Measurements from ENCODE around the gene RC3H1. TPM values are rescaled to one million over a fixed set of nuclear protein-coding genes. Genes with fewer than 3 reads are reported as not detected.

RC3H1 gene
- total and polyA plus RNA-seq, 2 of the 13 experiments (the other 11 are each of a cell fraction or from before 2014, with no cell fraction given) = 11.2 to 19.6 TPM

DNA sequence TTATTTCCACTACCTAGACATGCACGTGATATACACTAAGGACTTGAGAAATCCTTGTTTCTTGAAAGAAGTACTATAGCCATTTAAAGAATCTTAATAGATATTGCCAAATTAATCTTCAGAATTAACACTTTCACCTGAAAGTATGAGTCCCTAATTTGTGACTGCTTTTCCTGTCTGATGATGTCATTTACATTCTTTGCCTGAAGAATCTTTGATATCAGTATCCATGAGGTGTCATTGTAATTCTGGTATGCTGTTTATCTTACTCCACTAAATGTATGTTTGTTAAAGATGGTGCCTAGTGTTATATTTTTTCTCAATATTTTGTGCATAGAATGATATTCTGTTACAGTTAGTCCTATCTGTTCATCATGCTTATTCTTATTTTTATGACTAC, 48.5 kb upstream of the RC3H1 start:
- Histone ChIP-seq H3K79me2 (ENCODE audit: insufficient read depth, low read length) (no peaks in the 10 kb centered on the region), H3K4me3 (replicated peaks in 1 of 3; ENCODE audit: insufficient read depth in 1 of 3, low read depth in 2 of 3, low read length in 3 of 3) (no peak overlapping the region), H3K9me3 (ENCODE audit: low read length) (no peaks in the 10 kb centered on the region), H3K27me3 (ENCODE audit: control insufficient read depth in 1 of 2, insufficient read depth in 2 of 2, low read length in 2 of 2) (no peaks in the 10 kb centered on the region), H2AFZ (ENCODE audit: low read length) (no peak overlapping the region), H3K9ac (ENCODE audit: insufficient read depth, low read depth, low read length) (no peak overlapping the region), H4K20me1 (ENCODE audit: insufficient read depth, low read length) (no peaks in the 10 kb centered on the region), H3K4me1 (ENCODE audit: insufficient read depth, low read length) (no peaks in the 10 kb centered on the region), H3K4me2 (ENCODE audit: low read depth, low read length) (no peak overlapping the region), H3K27ac (ENCODE audit: extremely low read length, insufficient read depth, low read length) (no peak overlapping the region), H3K36me3 (replicated peaks in 1 of 2; ENCODE audit: control insufficient read depth in 1 of 2, insufficient read depth in 2 of 2, low read length in 2 of 2) (no peaks in the 10 kb centered on the region)
- POLR2A ChIA-PET = no interaction called here
- CTCF ChIA-PET (ENCODE audit: low intra/inter-chr PET ratio, low total read pairs) = no interaction called here
- in situ Hi-C loops (cut with HindIII; ENCODE audit: extremely low pct_ligation_motif_present, low pct_unique_long_range_greater_than_20kb) = loop anchor here (10.0 kb wide), 1 partner anchor 206 kb away; the partner anchor contains the start of genes GAS5 and ZBTB37
- BruUV-seq (replicated peaks) = no TSS peak
- no peak for ATAC-seq
- intact Hi-C loops (cut with micrococcal nuclease; ENCODE audit: unreplicated experiment) = loop anchor here (10.0 kb wide), 1 partner anchor 96 kb away; no protein-coding TSS in a partner anchor
- FAIRE-seq = no peak
- 53% methylated on average over 1 of the region's 1 CpG for WGBS (ENCODE audit: low lambda C conversion rate)
- TF ChIP-seq ARID2 (CRISPR knock-in tag; IDR thresholded peaks at IDR 0.05; ENCODE audit: borderline replicate concordance) (no peak), ATF7 (IDR thresholded peaks at IDR 0.05) (peak; percentile 86), ATF7 (CRISPR knock-in tag; IDR thresholded peaks at IDR 0.05) (no peak)
- no peak for DNase-seq (ENCODE audit: low spot score)

DNA sequence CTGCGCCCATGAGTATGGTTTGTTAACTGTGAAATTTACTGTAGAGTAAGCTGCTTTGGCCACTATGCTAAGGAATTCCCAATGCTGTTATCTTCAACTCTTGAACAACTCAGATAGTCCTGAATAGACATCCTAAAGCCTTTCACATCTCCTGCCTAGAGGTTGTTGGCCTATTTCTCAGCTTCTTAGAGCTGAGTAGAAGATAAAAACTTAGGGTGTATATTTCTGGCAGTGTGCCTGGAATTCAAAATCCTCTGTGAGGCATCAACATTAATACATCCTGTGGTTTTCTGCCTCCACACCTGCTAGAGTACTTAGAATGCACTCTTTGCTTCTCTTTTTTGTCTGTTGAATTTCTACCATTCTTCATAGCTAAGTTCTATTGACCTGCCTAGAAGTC, 45.8 kb upstream of the RC3H1 start:
- BruUV-seq (replicated peaks) = no TSS peak
- H3K4me1 ChIP-seq (ENCODE audit: insufficient read depth, low read length) = no peaks in the 10 kb centered on the region
- H2AFZ ChIP-seq (ENCODE audit: low read length) = no peak overlapping the region
- H3K9me3 ChIP-seq (ENCODE audit: low read length) = no peaks in the 10 kb centered on the region
- H3K4me2 ChIP-seq (ENCODE audit: low read depth, low read length) = no peak overlapping the region
- no peaks in the 10 kb centered on the region for H3K36me3 ChIP-seq (replicated peaks in 1 of 2; ENCODE audit: control insufficient read depth in 1 of 2, insufficient read depth in 2 of 2, low read length in 2 of 2)
- no peak for FAIRE-seq
- no peaks in the 10 kb centered on the region for H3K79me2 ChIP-seq (ENCODE audit: insufficient read depth, low read length)
- TF ChIP-seq BHLHE40 (IDR thresholded peaks at IDR 0.05; ENCODE audit: low read length) = no peak
- no peak for TF ChIP-seq POLR2A (IDR thresholded peaks at IDR 0.05; ENCODE audit: insufficient read depth in 1 of 2, low read depth in 2 of 2, low read length in 2 of 2)
- TF ChIP-seq MATR3 (CRISPR knock-in tag; IDR thresholded peaks at IDR 0.05) = no peak
- no peak for TF ChIP-seq ZNF652 (CRISPR knock-in tag; IDR thresholded peaks at IDR 0.05; ENCODE audit: borderline replicate concordance, low read depth)
- no peak for TF ChIP-seq ZNF225 (CRISPR knock-in tag; IDR thresholded peaks at IDR 0.05)
- no peak for TF ChIP-seq CREB1 (IDR thresholded peaks at IDR 0.05)
- TF ChIP-seq CREB1 (CRISPR knock-in tag; IDR thresholded peaks at IDR 0.05) = no peak
- no peak for TF ChIP-seq SIX4 (CRISPR knock-in tag; IDR thresholded peaks at IDR 0.05)
- TF ChIP-seq, protein P1, sequence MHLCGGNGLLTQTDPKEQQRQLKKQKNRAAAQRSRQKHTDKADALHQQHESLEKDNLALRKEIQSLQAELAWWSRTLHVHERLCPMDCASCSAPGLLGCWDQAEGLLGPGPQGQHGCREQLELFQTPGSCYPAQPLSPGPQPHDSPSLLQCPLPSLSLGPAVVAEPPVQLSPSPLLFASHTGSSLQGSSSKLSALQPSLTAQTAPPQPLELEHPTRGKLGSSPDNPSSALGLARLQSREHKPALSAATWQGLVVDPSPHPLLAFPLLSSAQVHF (CRISPR knock-in tag; IDR thresholded peaks at IDR 0.05) = no peak
- no peak for TF ChIP-seq NBN (conservative IDR thresholded peaks at IDR 0.05)
- no peak for TF ChIP-seq CCAR2 (optimal IDR thresholded peaks at IDR 0.05; ENCODE audit: low read depth, low read length)
- TF ChIP-seq PCBP2 (optimal IDR thresholded peaks at IDR 0.05; ENCODE audit: low read depth, low read length, poor library complexity, severe bottlenecking) = no peak
- TF ChIP-seq ZNF83 (CRISPR knock-in tag; IDR thresholded peaks at IDR 0.05; ENCODE audit: borderline replicate concordance) = no peak
- TF ChIP-seq SMARCE1 (IDR thresholded peaks at IDR 0.05; ENCODE audit: borderline replicate concordance) = no peak
- TF ChIP-seq, protein P2, sequence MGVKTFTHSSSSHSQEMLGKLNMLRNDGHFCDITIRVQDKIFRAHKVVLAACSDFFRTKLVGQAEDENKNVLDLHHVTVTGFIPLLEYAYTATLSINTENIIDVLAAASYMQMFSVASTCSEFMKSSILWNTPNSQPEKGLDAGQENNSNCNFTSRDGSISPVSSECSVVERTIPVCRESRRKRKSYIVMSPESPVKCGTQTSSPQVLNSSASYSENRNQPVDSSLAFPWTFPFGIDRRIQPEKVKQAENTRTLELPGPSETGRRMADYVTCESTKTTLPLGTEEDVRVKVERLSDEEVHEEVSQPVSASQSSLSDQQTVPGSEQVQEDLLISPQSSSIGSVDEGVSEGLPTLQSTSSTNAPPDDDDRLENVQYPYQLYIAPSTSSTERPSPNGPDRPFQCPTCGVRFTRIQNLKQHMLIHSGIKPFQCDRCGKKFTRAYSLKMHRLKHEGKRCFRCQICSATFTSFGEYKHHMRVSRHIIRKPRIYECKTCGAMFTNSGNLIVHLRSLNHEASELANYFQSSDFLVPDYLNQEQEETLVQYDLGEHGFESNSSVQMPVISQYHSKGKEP (CRISPR knock-in tag; IDR thresholded peaks at IDR 0.05) = no peak
- no peak for TF ChIP-seq ATF7-NPFF (CRISPR knock-in tag; IDR thresholded peaks at IDR 0.05; ENCODE audit: low read depth)
- TF ChIP-seq ZNF788 (CRISPR knock-in tag; IDR thresholded peaks at IDR 0.05; ENCODE audit: borderline replicate concordance) = no peak
- H4K20me1 ChIP-seq (ENCODE audit: insufficient read depth, low read length) = no peaks in the 10 kb centered on the region
- H3K27ac ChIP-seq (ENCODE audit: extremely low read length, insufficient read depth, low read length) = no peak overlapping the region
- POLR2A ChIA-PET = no interaction called here
- ATAC-seq = no peak
- CTCF ChIA-PET (ENCODE audit: low intra/inter-chr PET ratio, low total read pairs) = no interaction called here
- intact Hi-C loops (cut with micrococcal nuclease; ENCODE audit: unreplicated experiment) (no loop called here), in situ Hi-C loops (cut with HindIII; ENCODE audit: extremely low pct_ligation_motif_present, low pct_unique_long_range_greater_than_20kb) (no loop called here)
- no peak for DNase-seq (ENCODE audit: low spot score)
- no peak overlapping the region for H3K9ac ChIP-seq (ENCODE audit: insufficient read depth, low read depth, low read length)
- H3K27me3 ChIP-seq (ENCODE audit: control insufficient read depth in 1 of 2, insufficient read depth in 2 of 2, low read length in 2 of 2) = no peaks in the 10 kb centered on the region
- WGBS (ENCODE audit: low lambda C conversion rate) = 92% methylated on average over 1 of the region's 1 CpG
- H3K4me3 ChIP-seq (replicated peaks in 1 of 3; ENCODE audit: insufficient read depth in 1 of 3, low read depth in 2 of 3, low read length in 3 of 3) = no peak overlapping the region

Data from HepG2 (cell line).